Adrenal gland (tissue), 12 donors: ENCODE measurements around the gene FNDC1. TPM values are rescaled to one million over a fixed set of nuclear protein-coding genes. Genes with fewer than 3 reads are reported as not detected.

Experiments
- DNase-seq, 7 donors: peaks; one replicate each; pipeline ENCODE4 v3.0.0-alpha.2; 2019 to 2020
- H3K27ac ChIP-seq, 5 donors: fragments of 200-600 bp; sonication (generic) in 4 of 5; 1 replicate in 3 of 5; 2 replicates in 2 of 5; pipeline versions ENCODE4 v1.5.1 to v1.8.0; 2016 to 2020; ENCODE audit warnings: mild to moderate bottlenecking in 1 of 5
- H3K27me3 ChIP-seq: fragments of 200-600 bp; 2 replicates; pipeline ENCODE4 v1.8.0; 2021
- H3K36me3 ChIP-seq, 2 donors: fragments of 200-600 bp; replicated peaks in 1 of 2; 1 replicate in 1 of 2; 2 replicates in 1 of 2; pipeline versions ENCODE4 v1.5.1 to v1.8.0; 2018 to 2022
- H3K4me1 ChIP-seq, 2 donors: fragments of 200-600 bp; replicated peaks in 1 of 2; 1 replicate in 1 of 2; 2 replicates in 1 of 2; pipeline versions ENCODE4 v1.5.1 to v1.8.0; 2018 to 2021
- H3K4me3 ChIP-seq, 4 donors: fragments of 200-600 bp; sonication (generic) in 3 of 4; one replicate each; pipeline ENCODE4 v1.5.1; 2016 to 2018
- H3K9me3 ChIP-seq, 3 donors: fragments of 200-600 bp; sonication (generic) in 1 of 3; replicated peaks in 1 of 3; 1 replicate in 2 of 3; 2 replicates in 1 of 3; pipeline versions ENCODE4 v1.5.1 to v1.8.0; 2016 to 2021
- CTCF ChIP-seq, 6 experiments: fragments of 450-650 bp in 4 of 6; fragments of 200-600 bp in 2 of 6; sonication (generic) in 1 of 6; IDR thresholded peaks; 1 replicate in 5 of 6; 2 replicates in 1 of 6; pipeline versions ENCODE4 v1.5.1 to v1.8.0; 2016 to 2021; ENCODE audit warnings: antibody characterized with exemption in 6 of 6, mild to moderate bottlenecking in 2 of 6, moderate library complexity in 1 of 6
- POLR2A ChIP-seq, 2 donors: fragments of 450-650 bp; IDR thresholded peaks; one replicate each; pipeline ENCODE4 v1.6.1; 2017; ENCODE audit warnings: antibody characterized with exemption in 2 of 2, mild to moderate bottlenecking in 2 of 2, moderate library complexity in 1 of 2
- WGBS, 4 donors: extraction: QIAGEN DNeasy Blood & Tissue Kit in 2 of 4; methylation state at CpG; one replicate each; pipeline versions ENCODE4 v1.1.5 to v1.1.7; 2013 to 2017; 5-methylcytosine and 5-hydroxymethylcytosine counted together
- intact Hi-C, 2 donors: fragments of 100-400 bp; cut with DNase I; formaldehyde crosslinking; loops; one replicate each; pipeline versions ENCODE4 v1.14.1 to v1.15.0; 2022 to 2023
- polyA plus RNA-seq, 3 donors: library from polyadenylated mRNA; stranded (reverse); fragments of 200-250 nt in 2 of 3; fragments of 350-450 nt in 1 of 3; fragmentation: Illumina TruSeq in 1 of 3; extraction: RNeasy Lipid Tissue Mini Kit (QIAGEN cat#74804) in 1 of 3; gene quantifications; one replicate each; pipeline ENCODE4 v1.2.3, GENCODE V29; 2013 to 2014
- total RNA-seq, 9 donors: library from RNA; depleted of rRNA in 4 of 9; stranded (reverse); fragments of >200 nt in 4 of 9; fragments of 120-200 nt in 1 of 9; fragmentation: NEBNext Ultra II Directional in 1 of 9; extraction: Animal tissue kit (Norgen Biotek cat#: 25700) in 1 of 9; gene quantifications; one replicate each; pipeline versions ENCODE4 v1.1.0 to v1.2.4, GENCODE V29; 2013 to 2023
- donor health status: healthy with polysubstance abuse.
- donor health status: Bipolar disorder and iron deficiency.
- donor health status: DM: yes; HTN: yes; CAD: no.
- donor health status: DM: no; HTN: no; CAD: no.
- donor health status: DM: no; HTN: no; CAD: no.
- donor health status: DM: yes; HTN: yes; CAD: no.

FNDC1 gene
- total and polyA plus RNA-seq, 12 donors = 0.10 to 2.6 (median 0.83) TPM

- intact Hi-C loops = loop anchor here (10.0 kb wide), 2 partner anchors 93 to 133 kb away; partner anchors contain the start of genes RSPH3 (in 1 of the 2) and TAGAP (in 1 of the 2)
Measured at GRCh38 chr6:159137676-159138075, 31.5 kb upstream of the FNDC1 start.

DNA sequence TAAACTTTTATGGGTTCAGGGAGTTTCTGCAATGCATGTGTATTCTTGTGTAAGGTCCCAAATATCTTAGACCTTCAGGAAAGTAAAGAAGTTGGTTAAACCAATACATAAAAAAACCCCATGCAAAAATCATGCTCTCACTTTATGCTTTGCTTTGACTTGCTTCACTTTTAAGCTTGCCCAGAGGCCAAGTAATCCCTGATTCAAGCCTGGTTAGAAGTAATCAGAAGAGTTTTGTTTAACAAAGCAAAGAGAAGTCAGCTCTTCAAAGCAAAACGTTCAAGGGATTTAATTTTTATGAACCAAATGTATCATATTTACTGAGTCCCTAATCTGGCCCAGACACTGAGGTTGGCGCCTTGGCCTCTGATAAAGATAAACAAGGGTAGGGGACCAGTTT, 26.7 kb upstream of the FNDC1 start:
- Histone ChIP-seq H3K27ac (no peak overlapping the region), H3K9me3 (no peaks in the 10 kb centered on the region), H3K36me3 (no peaks in the 10 kb centered on the region), H3K4me1 (no peaks in the 10 kb centered on the region), H3K4me3 (no peak overlapping the region), H3K27me3 (no peaks in the 10 kb centered on the region)
- intact Hi-C loops = no loop called here
- TF ChIP-seq CTCF (IDR thresholded peaks at IDR 0.05) = no peak
- no peak for TF ChIP-seq POLR2A (IDR thresholded peaks at IDR 0.05)
- 43 to 80% (median 72%) methylated on average over 2 of the region's 2 CpGs for WGBS, 4 donors
- DNase-seq = no peak

More at GRCh38 chr6:159137676-159138075, 31.5 kb upstream of the FNDC1 start:
- TF ChIP-seq CTCF (IDR thresholded peaks at IDR 0.05) (no peak), POLR2A (IDR thresholded peaks at IDR 0.05) (no peak)
- 60 to 73% (median 70%) methylated on average over 5 of the region's 5 CpGs for WGBS, 4 donors
- DNase-seq = no peak
- Histone ChIP-seq H3K27ac (no peak overlapping the region), H3K4me1 (no peaks in the 10 kb centered on the region), H3K27me3 (no peaks in the 10 kb centered on the region), H3K4me3 (no peak overlapping the region), H3K9me3 (no peaks in the 10 kb centered on the region), H3K36me3 (no peaks in the 10 kb centered on the region)

DNA sequence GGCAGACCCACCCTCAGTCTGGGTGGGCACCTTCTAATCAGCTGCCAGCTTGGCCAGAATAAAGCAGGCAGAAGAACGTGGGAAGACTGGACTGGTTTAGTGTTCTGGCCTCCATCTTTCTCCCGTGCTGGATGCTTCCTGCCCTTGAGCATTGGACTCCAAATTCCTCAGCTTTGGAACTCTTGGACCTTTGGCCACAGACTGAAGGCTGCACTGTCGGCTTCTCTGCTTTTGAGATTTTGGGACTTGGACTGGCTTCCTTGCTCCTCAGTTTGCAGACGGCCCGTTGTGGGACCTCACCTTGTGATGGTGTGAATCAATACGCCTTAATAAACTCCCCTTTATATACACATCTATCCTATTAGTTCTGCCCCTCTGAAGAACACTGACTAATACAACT, 20.6 kb upstream of the FNDC1 start:
- TF ChIP-seq POLR2A (IDR thresholded peaks at IDR 0.05) = no peak
- TF ChIP-seq CTCF (IDR thresholded peaks at IDR 0.05) = no peak
- no peak for DNase-seq
- H3K27me3 ChIP-seq = no peaks in the 10 kb centered on the region
- H3K27ac ChIP-seq = no peak overlapping the region
- no peaks in the 10 kb centered on the region for H3K36me3 ChIP-seq
- intact Hi-C loops = no loop called here
- WGBS, 4 donors = 79 to 85% (median 83%) methylated on average over 6 of the region's 6 CpGs
- no peaks in the 10 kb centered on the region for H3K9me3 ChIP-seq
- H3K4me1 ChIP-seq = no peaks in the 10 kb centered on the region
- no peak overlapping the region for H3K4me3 ChIP-seq

DNA sequence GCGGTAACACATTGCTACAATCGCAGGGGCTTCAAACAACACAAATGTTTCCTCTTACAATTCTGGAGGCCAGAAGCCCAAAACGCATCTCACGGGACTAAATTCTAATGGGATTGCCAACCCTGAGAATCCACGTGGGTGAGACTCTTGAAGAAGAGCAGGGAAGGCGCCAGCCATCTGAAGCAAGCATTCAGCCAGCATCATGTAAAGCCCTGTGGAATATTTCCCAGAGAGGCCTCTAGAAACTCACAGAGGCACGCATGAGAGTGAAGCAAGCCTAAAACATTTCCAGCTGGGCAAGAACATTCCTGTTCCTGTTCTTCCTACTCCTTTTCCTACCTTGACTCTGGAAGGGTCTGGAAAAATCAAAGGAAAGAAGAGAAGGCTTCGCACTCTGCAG, 19.6 kb upstream of the FNDC1 start:
- Histone ChIP-seq H3K4me3 (no peak overlapping the region), H3K27ac (no peak overlapping the region), H3K9me3 (no peaks in the 10 kb centered on the region), H3K36me3 (no peaks in the 10 kb centered on the region), H3K4me1 (no peaks in the 10 kb centered on the region), H3K27me3 (no peaks in the 10 kb centered on the region)
- DNase-seq = no peak
- TF ChIP-seq CTCF (IDR thresholded peaks at IDR 0.05) = no peak
- no peak for TF ChIP-seq POLR2A (IDR thresholded peaks at IDR 0.05)
- 85 to 94% (median 88%) methylated on average over 8 of the region's 8 CpGs for WGBS, 4 donors
- intact Hi-C loops = no loop called here
